ENCODE measurements around the gene PTMS.

DNA sequence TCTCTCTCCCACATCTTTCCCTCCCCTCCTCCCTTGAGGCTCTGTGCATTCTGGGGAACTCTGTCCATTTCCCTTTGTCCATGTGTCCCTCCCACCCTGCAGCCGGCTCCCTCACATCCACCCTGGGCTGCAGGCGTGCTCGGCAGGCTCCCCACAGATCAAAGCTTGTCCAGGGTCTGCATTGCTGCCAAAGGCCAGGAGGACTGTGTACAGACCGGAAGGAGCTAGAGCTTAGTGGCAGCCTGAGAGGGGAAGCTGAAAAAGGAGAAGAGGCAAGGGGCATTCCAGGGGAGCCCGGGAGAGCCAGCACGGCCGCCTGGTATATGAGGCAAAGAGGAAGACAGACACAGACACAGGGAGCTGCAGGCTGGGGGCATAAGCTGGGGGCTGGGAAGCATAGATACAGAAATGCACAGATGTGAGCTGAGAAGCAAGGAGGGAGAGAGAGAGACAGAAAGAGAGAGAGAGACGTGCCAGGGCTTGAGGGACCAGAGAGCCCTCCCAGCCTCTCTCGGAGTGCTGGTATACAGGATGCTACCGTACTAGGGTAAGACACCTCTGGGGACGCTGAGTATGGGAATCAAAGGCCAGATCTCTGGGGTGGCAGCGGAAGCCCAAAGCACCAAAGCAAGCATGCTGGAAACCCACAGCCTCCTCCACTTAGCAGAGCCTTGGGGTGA, 26.5 kb downstream of the PTMS start:
- TF ChIP-seq EZH2phosphoT487 (IDR thresholded peaks at IDR 0.05; ENCODE audit: insufficient read depth, low read depth) (no peak), EZH2 (IDR thresholded peaks at IDR 0.05; ENCODE audit: insufficient read depth, poor library complexity, severe bottlenecking) (no peak)

Measured in GM23248 (cell line).